ENCODE data around the gene PARP16.

The PARP16 gene

GRCh38 chr15:65286069-65286703 lies 497 bp downstream of the PARP16 start:
- DNase-seq, result no peak
- in situ Hi-C loops (cut with MboI; ENCODE audit: low pct_unique_long_range_greater_than_20kb, low sequenced_read_pairs), result no loop called here

- in situ Hi-C loops (cut with MboI; ENCODE audit: low pct_unique_long_range_greater_than_20kb, low sequenced_read_pairs), result no loop called here
- DNase-seq, result no peak
Observed at GRCh38 chr15:65285291-65286068, 1.2 kb downstream of the PARP16 start.

GRCh38 chr15:65278480-65278879 lies 8.2 kb downstream of the PARP16 start:
- in situ Hi-C loops (cut with MboI; ENCODE audit: low pct_unique_long_range_greater_than_20kb, low sequenced_read_pairs), result loop anchor here (10.0 kb wide), 1 partner anchor 74 kb away; no protein-coding TSS in a partner anchor

GRCh38 chr15:65277015-65277414 lies 9.7 kb downstream of the PARP16 start:
- in situ Hi-C loops (cut with MboI; ENCODE audit: low pct_unique_long_range_greater_than_20kb, low sequenced_read_pairs), result loop anchor here (10.0 kb wide), 1 partner anchor 72 kb away; no protein-coding TSS in a partner anchor
- no peak for DNase-seq

More at GRCh38 chr15:65278480-65278879, 8.2 kb downstream of the PARP16 start:
- no peak for DNase-seq

- DNase-seq, result no peak
- in situ Hi-C loops (cut with MboI; ENCODE audit: low pct_unique_long_range_greater_than_20kb, low sequenced_read_pairs), result loop anchor here (10.0 kb wide), 1 partner anchor 71 kb away; no protein-coding TSS in a partner anchor
Observed at GRCh38 chr15:65275728-65276126, 11.0 kb downstream of the PARP16 start.

GRCh38 chr15:65275104-65275727 lies 11.5 kb downstream of the PARP16 start:
- in situ Hi-C loops (cut with MboI; ENCODE audit: low pct_unique_long_range_greater_than_20kb, low sequenced_read_pairs), result loop anchor here (10.0 kb wide), 1 partner anchor 70 kb away; no protein-coding TSS in a partner anchor
- DNase-seq, result peak; percentile 35

- in situ Hi-C loops (cut with MboI; ENCODE audit: low pct_unique_long_range_greater_than_20kb, low sequenced_read_pairs), result loop anchor here (10.0 kb wide), 1 partner anchor 66 kb away; no protein-coding TSS in a partner anchor
Observed at GRCh38 chr15:65270811-65271545, 15.7 kb downstream of the PARP16 start.

GRCh38 chr15:65268411-65268810 lies 18.3 kb downstream of the PARP16 start:
- DNase-seq, result no peak

More at GRCh38 chr15:65270811-65271545, 15.7 kb downstream of the PARP16 start:
- peak; percentile 76 for DNase-seq

GRCh38 chr15:65266469-65266868 lies 20.2 kb downstream of the PARP16 start:
- no peak for DNase-seq
- in situ Hi-C loops (cut with MboI; ENCODE audit: low pct_unique_long_range_greater_than_20kb, low sequenced_read_pairs), result no loop called here

More at GRCh38 chr15:65268411-65268810, 18.3 kb downstream of the PARP16 start:
- in situ Hi-C loops (cut with MboI; ENCODE audit: low pct_unique_long_range_greater_than_20kb, low sequenced_read_pairs), result no loop called here

- no peak for DNase-seq
- in situ Hi-C loops (cut with MboI; ENCODE audit: low pct_unique_long_range_greater_than_20kb, low sequenced_read_pairs), result no loop called here
Observed at GRCh38 chr15:65264863-65265430, 21.7 kb downstream of the PARP16 start.

- in situ Hi-C loops (cut with MboI; ENCODE audit: low pct_unique_long_range_greater_than_20kb, low sequenced_read_pairs), result no loop called here
- no peak for DNase-seq
Observed at GRCh38 chr15:65263313-65263712, 23.4 kb downstream of the PARP16 start.

GRCh38 chr15:65260968-65261367 lies 25.7 kb downstream of the PARP16 start:
- in situ Hi-C loops (cut with MboI; ENCODE audit: low pct_unique_long_range_greater_than_20kb, low sequenced_read_pairs), result no loop called here

GRCh38 chr15:65259367-65259797 lies 27.3 kb downstream of the PARP16 start:
- DNase-seq, result no peak

More at GRCh38 chr15:65260968-65261367, 25.7 kb downstream of the PARP16 start:
- DNase-seq, result no peak

GRCh38 chr15:65258375-65259262 lies 28.1 kb downstream of the PARP16 start:
- no peak for DNase-seq
- in situ Hi-C loops (cut with MboI; ENCODE audit: low pct_unique_long_range_greater_than_20kb, low sequenced_read_pairs), result no loop called here

More at GRCh38 chr15:65259367-65259797, 27.3 kb downstream of the PARP16 start:
- in situ Hi-C loops (cut with MboI; ENCODE audit: low pct_unique_long_range_greater_than_20kb, low sequenced_read_pairs), result no loop called here

GRCh38 chr15:65255486-65256140 lies 31.1 kb downstream of the PARP16 start:
- DNase-seq, result no peak
- in situ Hi-C loops (cut with MboI; ENCODE audit: low pct_unique_long_range_greater_than_20kb, low sequenced_read_pairs), result no loop called here

- in situ Hi-C loops (cut with MboI; ENCODE audit: low pct_unique_long_range_greater_than_20kb, low sequenced_read_pairs), result no loop called here
- DNase-seq, result no peak
Observed at GRCh38 chr15:65254758-65255157, 31.9 kb downstream of the PARP16 start.

GRCh38 chr15:65254356-65254755 lies 32.3 kb downstream of the PARP16 start:
- in situ Hi-C loops (cut with MboI; ENCODE audit: low pct_unique_long_range_greater_than_20kb, low sequenced_read_pairs), result no loop called here
- DNase-seq, result no peak

Measured in KBM-7 (cell line).